Measurements from ENCODE around the gene IKBIP.
"Not testable (repeated sequence)": the region's sequence is repeated elsewhere in the genome, so short reads cannot be mapped to it uniquely, and the experiment has no call there.

Gene IKBIP

DNA sequence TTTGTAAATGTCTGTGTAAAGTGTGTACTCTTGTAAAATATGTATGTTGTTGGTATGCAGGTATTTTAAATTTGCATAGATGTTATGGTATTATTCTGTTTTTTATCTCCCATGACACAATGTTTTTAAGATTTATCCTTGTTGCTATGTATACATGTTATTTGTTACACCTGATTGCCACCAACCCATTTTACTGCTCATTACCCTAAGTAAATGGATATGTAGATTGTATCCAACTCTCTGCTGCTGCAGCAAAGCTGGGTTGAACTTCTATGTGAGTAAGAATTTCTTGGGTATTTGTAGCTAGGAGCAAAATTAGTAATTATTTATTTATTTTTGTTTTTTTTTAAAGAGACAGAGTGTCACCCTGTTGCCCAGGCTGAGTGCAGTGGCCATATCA lies 6.7 kb upstream of the IKBIP start:
- intact Hi-C loops (cut with micrococcal nuclease) = no loop called here
- Mint-ChIP-seq H3K27ac (no peak overlapping the region), H3K9me3 (no peaks in the 10 kb centered on the region), H3K4me3 (no peak overlapping the region), H3K36me3 (ENCODE audit: low read depth) (peaks cover 65% of the 10 kb centered on the region), H3K27me3 (no peaks in the 10 kb centered on the region), H3K4me1 (ENCODE audit: low read depth) (peaks cover 19% of the 10 kb centered on the region)

DNA sequence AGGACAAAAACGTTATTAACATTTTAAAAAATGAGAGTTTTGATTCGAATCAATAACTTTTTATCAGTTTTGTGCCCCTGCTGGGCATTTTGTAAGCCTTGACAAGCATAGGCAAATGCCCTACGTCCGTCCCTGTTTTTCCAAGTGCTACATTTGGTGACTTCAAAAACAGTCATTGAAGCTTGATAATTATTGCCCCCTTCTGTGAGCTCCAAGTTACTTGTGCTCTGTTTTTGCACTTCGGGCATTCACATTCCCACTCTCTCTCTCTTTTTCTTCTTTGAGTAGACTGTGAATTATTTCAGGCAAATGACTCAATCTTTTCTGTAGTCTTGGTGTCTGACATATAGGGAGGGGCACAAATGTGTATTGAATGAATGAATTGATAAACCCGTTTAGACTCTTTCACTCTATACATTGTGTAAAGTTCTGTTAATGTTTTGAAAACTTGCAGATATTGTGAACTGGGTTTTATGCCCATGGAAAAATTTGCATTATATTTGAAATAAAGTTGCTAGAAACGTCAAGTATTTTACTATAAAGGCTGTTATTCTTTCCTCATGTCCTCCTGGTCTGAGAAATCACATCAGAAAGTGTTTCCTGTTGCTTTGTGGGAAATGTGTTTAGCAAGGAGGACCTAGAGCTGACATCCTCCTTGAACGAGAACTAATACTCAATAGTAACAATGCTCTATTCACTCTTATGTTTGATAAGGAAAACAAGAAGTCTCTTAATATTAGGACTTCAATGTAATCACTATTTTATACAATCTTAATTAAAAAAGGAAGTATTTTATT lies 1.9 kb upstream of the IKBIP start:
- intact Hi-C loops (cut with micrococcal nuclease) = no loop called here
- H3K27me3 Mint-ChIP-seq = no peaks in the 10 kb centered on the region
- H3K36me3 Mint-ChIP-seq (ENCODE audit: low read depth) = peaks cover 54% of the 10 kb centered on the region
- peak overlapping the region; percentile 88 for H3K4me3 Mint-ChIP-seq
- no peaks in the 10 kb centered on the region for H3K9me3 Mint-ChIP-seq
- peaks cover 28% of the 10 kb centered on the region for H3K4me1 Mint-ChIP-seq (ENCODE audit: low read depth)
- H3K27ac Mint-ChIP-seq = peak overlapping the region; percentile 90

DNA sequence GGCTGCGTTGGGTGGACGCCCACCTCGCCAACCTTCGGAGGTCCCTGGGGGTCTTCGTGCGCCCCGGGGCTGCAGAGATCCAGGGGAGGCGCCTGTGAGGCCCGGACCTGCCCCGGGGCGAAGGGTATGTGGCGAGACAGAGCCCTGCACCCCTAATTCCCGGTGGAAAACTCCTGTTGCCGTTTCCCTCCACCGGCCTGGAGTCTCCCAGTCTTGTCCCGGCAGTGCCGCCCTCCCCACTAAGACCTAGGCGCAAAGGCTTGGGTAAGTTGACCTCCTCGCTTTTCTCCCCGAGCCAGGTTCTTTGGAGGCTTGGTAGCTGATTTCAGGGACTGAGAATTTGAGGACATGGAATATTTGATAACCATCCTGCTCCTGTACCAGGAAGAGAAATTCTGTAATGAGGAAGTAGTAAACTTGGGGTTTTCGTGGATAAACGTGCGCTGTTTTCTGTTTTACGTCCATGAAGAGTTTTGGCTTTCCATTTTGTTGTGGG lies 1.0 kb upstream of the IKBIP start:
- Mint-ChIP-seq H3K27ac (peak overlapping the region; percentile 90), H3K9me3 (no peaks in the 10 kb centered on the region), H3K27me3 (no peaks in the 10 kb centered on the region), H3K4me1 (ENCODE audit: low read depth) (peaks cover 30% of the 10 kb centered on the region), H3K4me3 (peak overlapping the region; percentile 88), H3K36me3 (ENCODE audit: low read depth) (peaks cover 45% of the 10 kb centered on the region)
- intact Hi-C loops (cut with micrococcal nuclease) = loop anchor here (1.0 to 2.0 kb wide), 2 partner anchors 39 to 52 kb away; partner anchors contain the start of gene SLC25A3

DNA sequence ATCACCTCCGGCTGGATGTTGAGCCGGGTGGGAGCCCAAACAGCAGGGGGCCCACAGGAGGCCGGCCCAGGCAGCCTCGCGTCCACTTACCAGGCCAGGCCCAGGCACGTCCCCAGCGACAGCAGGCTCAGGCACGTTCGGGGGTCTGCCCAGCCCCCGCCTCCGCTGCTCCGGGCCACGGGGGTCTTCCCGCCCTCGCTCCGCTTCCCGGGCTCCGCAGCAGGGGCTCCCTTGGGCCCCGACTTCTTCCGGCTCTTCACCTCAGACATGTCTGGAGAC lies 216 bp downstream of the IKBIP start:
- Mint-ChIP-seq H3K36me3 (ENCODE audit: low read depth) (peaks cover 33% of the 10 kb centered on the region), H3K27me3 (no peaks in the 10 kb centered on the region), H3K4me3 (peak overlapping the region; percentile 88), H3K4me1 (ENCODE audit: low read depth) (peaks cover 33% of the 10 kb centered on the region), H3K9me3 (no peaks in the 10 kb centered on the region), H3K27ac (peak overlapping the region; percentile 90)
- intact Hi-C loops (cut with micrococcal nuclease) = loop anchor here (2.0 kb wide), 1 partner anchor 38 kb away; no protein-coding TSS in a partner anchor

DNA sequence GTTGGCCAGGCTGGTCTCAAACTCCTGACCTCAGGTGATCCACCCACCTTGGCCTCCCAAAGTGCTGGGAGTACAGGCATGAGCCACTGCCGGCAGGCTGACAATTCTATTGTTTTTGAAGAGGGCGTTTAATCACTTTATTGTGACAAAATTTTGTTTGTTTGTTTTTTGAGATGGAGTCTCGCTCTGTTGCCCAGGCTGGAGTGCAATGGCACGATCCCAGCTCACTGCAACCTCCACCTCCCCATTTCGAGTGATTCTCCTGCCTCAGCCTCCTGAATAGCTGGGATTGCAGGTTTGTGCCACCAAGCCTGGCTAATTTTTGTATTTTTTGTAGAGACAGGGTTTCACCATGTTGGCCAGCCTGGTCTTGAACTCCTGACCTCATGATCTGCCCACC lies 1.8 kb downstream of the IKBIP start:
- H3K4me3 Mint-ChIP-seq; intact Hi-C loops (cut with micrococcal nuclease); H3K9me3 Mint-ChIP-seq; H3K27ac Mint-ChIP-seq; H3K27me3 Mint-ChIP-seq: not testable (repeated sequence)
- Mint-ChIP-seq H3K4me1 (ENCODE audit: low read depth) (peaks cover 39% of the 10 kb centered on the region), H3K36me3 (ENCODE audit: low read depth) (peaks cover 17% of the 10 kb centered on the region)

DNA sequence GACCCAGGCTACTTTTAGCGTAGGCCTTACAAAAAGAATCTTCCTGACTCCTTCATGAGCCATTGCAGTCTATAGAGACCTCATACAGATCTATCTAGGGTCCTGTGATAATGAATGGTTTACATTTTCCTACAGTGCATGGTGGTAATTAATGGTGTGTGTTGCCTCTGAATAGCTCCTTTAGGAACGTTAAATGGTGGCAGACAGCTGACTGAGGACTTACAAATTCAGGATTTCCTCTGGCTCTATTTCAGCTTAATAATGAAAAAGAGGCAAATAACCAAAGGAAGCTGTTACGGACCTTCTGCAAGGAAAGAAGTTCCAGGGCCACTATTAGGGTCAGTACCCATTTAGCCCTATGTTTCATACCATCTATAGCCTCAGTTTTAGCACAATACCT lies 5.1 kb downstream of the IKBIP start:
- Mint-ChIP-seq H3K27ac (no peak overlapping the region), H3K9me3 (no peaks in the 10 kb centered on the region), H3K36me3 (ENCODE audit: low read depth) (peaks cover 3% of the 10 kb centered on the region), H3K27me3 (no peaks in the 10 kb centered on the region), H3K4me1 (ENCODE audit: low read depth) (peaks cover 40% of the 10 kb centered on the region), H3K4me3 (no peak overlapping the region)
- intact Hi-C loops (cut with micrococcal nuclease) = no loop called here

DNA sequence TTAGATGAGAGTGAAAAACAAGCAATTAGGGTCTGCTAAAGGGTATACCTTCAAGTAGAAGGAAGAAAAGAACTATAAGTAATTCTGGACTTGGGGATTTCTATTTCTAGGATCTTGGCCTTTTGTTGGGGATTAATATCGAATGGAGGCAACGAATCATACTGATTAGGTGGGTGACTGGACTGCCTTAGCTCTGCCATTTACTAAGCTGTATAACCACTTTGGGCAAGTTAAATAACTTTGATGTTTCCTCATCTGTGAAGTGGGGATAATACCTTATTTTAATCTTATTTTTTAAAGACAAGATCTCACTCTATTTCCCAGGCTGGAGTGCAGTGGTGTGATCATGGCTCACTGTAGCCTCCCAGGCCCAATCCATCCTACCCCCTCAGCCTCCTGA lies 6.6 kb downstream of the IKBIP start:
- H3K36me3 Mint-ChIP-seq (ENCODE audit: low read depth) = peaks cover 12% of the 10 kb centered on the region
- no peaks in the 10 kb centered on the region for H3K27me3 Mint-ChIP-seq
- H3K4me1 Mint-ChIP-seq (ENCODE audit: low read depth) = peaks cover 37% of the 10 kb centered on the region
- H3K4me3 Mint-ChIP-seq = no peak overlapping the region
- H3K9me3 Mint-ChIP-seq = no peaks in the 10 kb centered on the region
- intact Hi-C loops (cut with micrococcal nuclease) = no loop called here
- no peak overlapping the region for H3K27ac Mint-ChIP-seq

DNA sequence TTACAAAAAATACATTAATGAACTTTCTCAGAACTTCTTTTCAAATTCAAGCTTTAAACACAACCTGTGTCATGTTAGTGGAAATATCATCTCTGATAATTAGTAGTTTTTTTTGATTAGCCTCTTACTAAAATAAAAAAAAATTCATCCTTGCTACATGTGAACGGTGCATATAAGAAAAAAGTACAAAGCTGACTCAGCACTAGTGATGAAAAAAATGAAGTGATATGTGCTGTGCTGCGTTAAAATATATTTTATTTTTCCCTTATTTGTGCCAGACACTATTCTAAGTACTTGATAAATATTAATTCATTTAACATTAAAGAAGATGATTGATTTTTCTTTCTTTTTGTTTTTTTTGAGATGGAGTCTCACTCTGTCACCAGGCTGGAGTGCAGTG lies 7.5 kb downstream of the IKBIP start:
- Mint-ChIP-seq H3K36me3 (ENCODE audit: low read depth) (peaks cover 22% of the 10 kb centered on the region), H3K27ac (no peak overlapping the region), H3K9me3 (no peaks in the 10 kb centered on the region), H3K4me1 (ENCODE audit: low read depth) (peaks cover 31% of the 10 kb centered on the region), H3K27me3 (no peaks in the 10 kb centered on the region), H3K4me3 (no peak overlapping the region)
- intact Hi-C loops (cut with micrococcal nuclease) = no loop called here

DNA sequence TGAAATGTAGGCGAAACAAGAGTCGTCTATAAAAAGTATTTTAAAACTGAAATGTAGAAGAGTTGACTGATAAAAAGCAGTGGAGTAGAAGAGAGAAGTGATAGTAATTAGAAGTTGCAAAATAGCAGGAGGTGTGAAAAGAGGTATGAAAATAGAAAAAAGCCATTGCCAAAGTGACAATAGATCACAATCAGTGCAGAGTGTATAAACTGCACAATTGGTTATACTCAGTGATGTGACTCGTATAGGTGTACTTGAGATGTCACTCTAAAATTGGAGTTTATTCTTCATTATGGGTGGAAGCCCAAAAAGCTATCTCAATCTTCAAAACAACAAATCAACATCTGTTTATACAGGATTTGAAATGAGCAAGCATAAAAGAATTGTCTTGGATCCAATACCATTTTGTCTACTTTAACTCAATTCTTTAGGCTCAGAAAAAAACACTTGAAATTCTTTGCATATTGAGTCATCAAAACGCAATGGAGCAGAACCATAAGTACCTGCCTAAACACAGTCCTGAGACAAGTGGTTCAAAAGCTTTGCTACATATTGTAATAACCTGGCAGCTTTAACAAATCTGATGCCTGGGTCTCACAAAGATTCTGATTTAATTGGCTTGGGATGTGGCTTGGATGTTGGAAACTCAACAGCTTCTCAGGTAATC lies 8.8 kb downstream of the IKBIP start:
- Mint-ChIP-seq H3K9me3 (no peaks in the 10 kb centered on the region), H3K36me3 (ENCODE audit: low read depth) (peaks cover 24% of the 10 kb centered on the region), H3K4me3 (no peak overlapping the region), H3K27me3 (no peaks in the 10 kb centered on the region), H3K27ac (no peak overlapping the region), H3K4me1 (ENCODE audit: low read depth) (peaks cover 27% of the 10 kb centered on the region)
- intact Hi-C loops (cut with micrococcal nuclease) = no loop called here

DNA sequence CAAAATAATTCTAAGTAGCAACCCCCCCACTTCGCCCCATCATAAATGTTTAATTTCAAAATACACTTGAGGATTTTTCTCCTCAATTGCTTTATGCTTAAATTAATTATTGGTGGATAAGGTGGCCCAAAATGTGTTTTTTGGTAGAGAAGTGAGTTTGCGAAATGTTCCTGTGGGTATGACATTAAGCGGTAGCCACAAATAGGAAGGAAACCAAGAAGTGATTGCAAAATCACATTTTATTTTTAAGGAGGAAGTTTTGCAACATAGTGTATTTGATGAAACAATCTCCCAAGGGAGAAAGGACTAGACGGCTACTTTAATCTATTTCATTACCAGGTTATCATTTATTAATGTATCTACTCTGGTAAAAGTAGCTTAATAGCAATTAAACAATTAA lies 25.6 kb downstream of the IKBIP start:
- intact Hi-C loops (cut with micrococcal nuclease) = no loop called here
- no peaks in the 10 kb centered on the region for H3K36me3 Mint-ChIP-seq (ENCODE audit: low read depth)
- H3K4me1 Mint-ChIP-seq (ENCODE audit: low read depth) = peaks cover 48% of the 10 kb centered on the region
- H3K27ac Mint-ChIP-seq = peak overlapping the region; percentile 75
- no peaks in the 10 kb centered on the region for H3K27me3 Mint-ChIP-seq
- H3K9me3 Mint-ChIP-seq = no peaks in the 10 kb centered on the region
- H3K4me3 Mint-ChIP-seq = peak overlapping the region; percentile 30

DNA sequence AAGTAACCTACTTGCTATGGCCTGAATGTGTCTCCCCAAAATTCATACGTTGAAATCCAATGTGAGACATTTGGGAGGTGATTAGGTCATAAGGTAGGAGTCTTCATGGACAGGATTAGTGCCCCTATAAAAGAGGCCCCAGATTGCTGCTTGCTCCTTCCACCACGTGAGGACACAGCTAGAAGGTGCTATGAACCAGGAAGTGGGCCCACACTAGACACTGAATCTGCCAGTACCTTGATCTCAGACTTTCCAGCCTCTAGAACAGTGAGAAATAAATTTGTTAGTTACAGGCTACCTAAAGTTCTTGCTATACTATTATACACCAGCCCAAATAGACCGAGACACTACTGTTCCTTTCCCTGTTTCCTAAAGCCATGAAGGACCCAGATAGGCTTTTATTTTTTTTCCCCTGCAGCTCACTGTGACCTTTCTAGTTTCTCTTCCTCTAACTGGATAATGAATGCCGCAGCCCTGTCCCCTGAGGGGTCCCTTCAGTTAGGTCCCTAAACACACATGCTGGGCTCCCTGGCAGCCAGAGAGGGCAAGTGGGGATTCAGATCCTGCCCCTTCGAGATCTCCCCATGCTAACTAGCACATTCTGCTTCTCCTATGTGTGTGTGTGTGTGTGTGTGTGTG lies 31.8 kb downstream of the IKBIP start:
- Mint-ChIP-seq H3K27me3 (no peaks in the 10 kb centered on the region), H3K4me3 (peak overlapping the region; percentile 39), H3K27ac (peak overlapping the region; percentile 94), H3K36me3 (ENCODE audit: low read depth) (no peaks in the 10 kb centered on the region), H3K4me1 (ENCODE audit: low read depth) (peaks cover 52% of the 10 kb centered on the region), H3K9me3 (no peaks in the 10 kb centered on the region)
- intact Hi-C loops (cut with micrococcal nuclease) = no loop called here

DNA sequence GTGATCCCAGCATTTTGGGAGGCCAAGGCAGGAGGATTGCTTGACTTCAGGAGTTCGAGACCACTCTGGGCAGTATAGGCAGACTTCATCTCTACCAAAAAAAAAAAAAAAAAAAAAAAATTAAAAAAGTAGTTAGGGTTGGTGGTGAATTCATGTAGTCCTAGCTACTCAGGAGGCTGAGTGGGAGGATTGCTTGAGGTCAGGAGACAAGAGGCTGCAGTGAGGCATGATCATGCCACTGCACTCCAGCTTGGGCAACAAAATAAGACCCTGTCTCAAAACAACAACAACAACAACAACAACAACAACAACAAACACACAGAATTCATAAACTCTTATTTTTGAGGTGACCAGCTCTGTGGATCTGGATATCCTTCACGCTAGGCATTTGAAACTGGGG lies 34.0 kb downstream of the IKBIP start:
- Mint-ChIP-seq H3K9me3 (no peaks in the 10 kb centered on the region), H3K36me3 (ENCODE audit: low read depth) (no peaks in the 10 kb centered on the region), H3K27me3 (no peaks in the 10 kb centered on the region), H3K27ac (no peak overlapping the region), H3K4me1 (ENCODE audit: low read depth) (peaks cover 41% of the 10 kb centered on the region), H3K4me3 (no peak overlapping the region)
- intact Hi-C loops (cut with micrococcal nuclease) = no loop called here

DNA sequence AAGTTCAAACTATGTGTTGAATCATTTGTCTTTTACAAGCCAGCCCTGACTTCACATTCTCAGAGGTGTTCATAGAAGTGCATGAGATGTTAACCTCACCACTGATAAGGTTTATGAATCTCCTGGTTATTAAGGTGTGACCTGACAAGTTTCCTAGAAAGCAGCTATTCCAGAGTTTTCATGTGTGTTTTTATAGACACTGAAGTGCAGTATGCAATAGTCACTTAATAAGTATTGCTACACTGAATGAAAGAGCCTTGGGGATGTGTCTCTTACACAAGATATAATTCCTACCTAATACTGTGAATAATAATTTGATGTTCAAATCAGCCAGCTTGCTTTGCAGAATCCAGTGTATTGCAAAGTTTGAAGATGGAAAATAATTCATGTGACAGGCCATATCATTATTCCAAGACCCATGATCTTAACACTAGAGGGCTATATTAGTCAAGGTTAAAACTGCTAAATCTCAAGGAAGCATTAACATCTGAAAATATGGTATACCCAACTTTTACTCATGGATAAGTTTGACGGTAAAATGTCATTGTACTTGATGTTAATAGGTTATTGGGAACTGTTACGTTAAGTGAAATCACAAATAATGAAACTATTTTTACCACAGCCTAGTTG lies 38.1 kb downstream of the IKBIP start:
- intact Hi-C loops (cut with micrococcal nuclease) = loop anchor here (1.0 to 2.0 kb wide), 3 partner anchors 11 to 46 kb away; partner anchors contain the start of genes APAF1 and IKBIP
- H3K27ac Mint-ChIP-seq = peak overlapping the region; percentile 94
- no peaks in the 10 kb centered on the region for H3K27me3 Mint-ChIP-seq
- H3K4me1 Mint-ChIP-seq (ENCODE audit: low read depth) = peaks cover 10% of the 10 kb centered on the region
- H3K9me3 Mint-ChIP-seq = no peaks in the 10 kb centered on the region
- peaks cover 34% of the 10 kb centered on the region for H3K36me3 Mint-ChIP-seq (ENCODE audit: low read depth)
- H3K4me3 Mint-ChIP-seq = peak overlapping the region; percentile 76

DNA sequence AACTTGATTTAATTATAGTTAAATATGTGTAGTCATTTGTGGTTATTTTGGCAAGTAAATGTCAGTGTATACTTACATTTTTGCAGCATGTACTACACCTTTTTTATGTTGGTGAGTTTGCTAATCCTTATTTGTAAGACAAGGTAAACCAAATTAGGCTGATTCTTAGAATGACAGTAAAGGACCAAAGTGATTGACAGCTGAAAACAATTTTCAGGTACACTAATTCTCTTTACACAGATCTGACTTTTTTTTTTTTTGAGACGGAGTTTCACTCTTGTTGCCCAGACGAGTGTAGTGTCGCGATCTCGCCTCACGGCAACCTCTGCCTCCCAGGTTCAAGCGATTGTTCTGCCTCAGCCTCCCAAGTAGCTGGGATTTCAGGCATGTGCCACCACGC lies 42.7 kb downstream of the IKBIP start:
- Mint-ChIP-seq H3K4me3 (no peak overlapping the region), H3K36me3 (ENCODE audit: low read depth) (peaks cover 79% of the 10 kb centered on the region), H3K9me3 (no peaks in the 10 kb centered on the region), H3K27me3 (no peaks in the 10 kb centered on the region), H3K27ac (no peak overlapping the region), H3K4me1 (ENCODE audit: low read depth) (peaks cover under 1% of the 10 kb centered on the region)
- intact Hi-C loops (cut with micrococcal nuclease) = no loop called here

Measured in dendritic cell treated with granulocyte-macrophage colony-stimulating factor and Interleukin-4, amounts not matched to agents 40 ng/mL and 50 ng/mL, for 4 days (primary cell).